H7 (cell line): ENCODE measurements around the gene ALG9. TPM values are rescaled to one million over a fixed set of nuclear protein-coding genes. Genes with fewer than 3 reads are reported as not detected.
A peak's percentile ranks its signal among the peaks of the same experiment; 100 is the strongest.
"Not testable (repeated sequence)": the region's sequence is repeated elsewhere in the genome, so short reads cannot be mapped to it uniquely, and the experiment has no call there.

ENCODE experiments used
- DNase-seq: peaks from one replicate; pipeline ENCODE4 v3.0.0; 2012
- H3K27me3 ChIP-seq: 2 replicates; pipeline ENCODE4 v1.6.0; 2011; ENCODE audit warnings: mild to moderate bottlenecking, low read length; ENCODE audit not compliant: control insufficient read depth, insufficient read depth
- H3K36me3 ChIP-seq: replicated peaks from 2 replicates; pipeline ENCODE4 v1.5.1; 2011; ENCODE audit warnings: low read length; ENCODE audit not compliant: control insufficient read depth, insufficient read depth
- H3K4me3 ChIP-seq: 2 replicates; pipeline ENCODE4 v1.5.1; 2011; ENCODE audit warnings: low read depth, mild to moderate bottlenecking, control low read depth, low read length, moderate library complexity; ENCODE audit not compliant: insufficient read depth
- total RNA-seq: library from RNA; depleted of rRNA; stranded (reverse); fragments of >200 nt; shearing (Covaris generic); gene quantifications from 2 replicates; pipeline ENCODE4 v1.2.3, GENCODE V29; 2014

ALG9 gene
- total RNA-seq, 1 experiment from 2014 or later = 17.4 TPM

DNA sequence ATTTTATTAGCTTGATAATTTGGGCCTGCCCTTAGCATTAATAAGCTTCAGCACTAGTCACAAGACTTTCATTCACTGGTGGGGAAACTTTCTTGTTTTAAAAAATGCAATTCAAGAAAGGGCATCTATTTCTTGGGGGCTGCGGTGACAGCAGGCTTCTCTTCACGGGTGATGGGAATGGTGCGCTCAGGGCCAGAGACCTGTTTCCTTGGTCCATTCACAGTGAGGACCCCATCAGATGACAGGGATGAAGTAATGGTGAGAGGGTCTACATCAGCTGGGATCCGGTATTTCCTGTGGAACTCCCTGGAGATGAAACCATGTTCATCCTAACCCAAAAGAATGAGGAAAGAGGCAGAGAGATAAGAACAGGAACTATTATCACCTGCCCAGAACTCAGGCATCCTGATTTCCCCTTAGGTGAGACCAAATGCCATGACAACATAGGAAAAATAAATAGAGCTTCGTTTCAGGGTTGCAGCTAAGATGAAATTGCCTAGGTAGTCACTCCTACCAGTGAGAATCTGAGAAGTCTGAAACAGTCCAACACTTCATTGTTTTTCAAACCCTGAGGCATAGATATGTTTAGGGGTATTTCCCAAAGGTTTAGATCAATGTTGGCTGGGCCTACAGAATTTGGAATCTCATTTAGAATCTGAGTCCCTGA, 37.4 kb upstream of the ALG9 start:
- no peaks in the 10 kb centered on the region; the same call in 1 of the 2 replicates for H3K27me3 ChIP-seq
- no peak overlapping the region for H3K4me3 ChIP-seq
- H3K36me3 ChIP-seq = no peaks in the 10 kb centered on the region
- DNase-seq = no peak

DNA sequence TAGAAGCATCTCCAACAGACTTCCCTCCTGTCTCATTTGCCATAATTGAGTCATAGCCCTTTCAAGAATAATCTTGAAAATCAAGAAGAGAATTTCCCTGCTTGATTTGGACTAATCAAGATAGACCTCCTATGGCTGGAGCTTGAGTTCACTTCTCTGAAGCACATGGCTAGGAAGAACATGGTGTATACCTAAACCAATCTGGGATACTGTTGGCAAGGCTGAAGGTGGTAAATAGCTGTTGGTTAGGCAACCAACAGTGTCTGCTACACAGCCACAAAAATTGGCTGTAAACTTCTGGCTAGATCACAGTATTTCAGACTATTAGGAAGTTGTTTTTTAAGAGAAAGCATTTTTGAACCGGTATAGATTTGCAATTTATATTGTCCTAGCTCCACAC, 35.3 kb upstream of the ALG9 start:
- H3K36me3 ChIP-seq = no peaks in the 10 kb centered on the region
- DNase-seq = no peak
- H3K27me3 ChIP-seq = no peaks in the 10 kb centered on the region; the same call in 1 of the 2 replicates

DNA sequence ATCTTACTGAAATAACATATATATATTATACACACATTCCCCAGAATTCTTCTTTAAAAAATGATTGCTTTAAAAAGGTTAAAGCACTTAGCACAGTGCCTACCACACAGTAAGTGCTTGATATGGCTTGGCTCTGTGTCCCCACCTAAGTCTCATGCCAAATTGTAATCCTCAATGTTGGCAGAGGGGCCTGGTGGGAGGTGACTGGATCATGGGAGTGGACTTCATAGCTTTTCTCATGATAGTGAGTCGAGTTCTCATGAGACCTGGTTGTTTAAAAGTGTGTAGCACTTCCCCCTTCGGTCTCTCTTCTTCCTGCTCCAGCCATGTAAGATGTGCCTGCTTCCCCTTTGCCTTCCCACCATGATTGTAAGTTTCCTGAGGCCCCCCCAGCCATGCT, 34.0 kb upstream of the ALG9 start:
- no peaks in the 10 kb centered on the region for H3K36me3 ChIP-seq
- H3K27me3 ChIP-seq = no peaks in the 10 kb centered on the region
- DNase-seq = no peak
- H3K4me3 ChIP-seq = no peak overlapping the region

More for the DNA sequence above, 35.3 kb upstream of the ALG9 start:
- no peak overlapping the region for H3K4me3 ChIP-seq

DNA sequence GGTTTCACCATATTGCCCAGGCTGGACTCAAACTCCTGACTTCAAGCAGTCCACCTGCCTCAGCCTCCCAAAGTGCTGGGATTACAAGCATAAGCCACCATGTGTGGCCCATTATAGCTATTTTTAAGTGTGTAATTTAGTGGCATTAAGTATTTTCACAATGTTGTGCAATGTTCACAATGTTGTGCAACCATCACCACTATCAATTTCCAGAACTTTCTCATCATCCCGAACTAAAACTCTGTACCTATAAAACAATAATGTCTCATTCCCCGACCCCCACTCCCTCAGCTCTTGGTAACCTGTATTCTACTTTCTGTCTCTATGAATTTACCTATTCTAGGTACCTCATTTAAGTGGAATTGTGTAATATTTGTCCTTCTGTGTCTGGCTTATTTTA, 15.5 kb upstream of the ALG9 start:
- H3K36me3 ChIP-seq = no peaks in the 10 kb centered on the region
- H3K27me3 ChIP-seq = no peaks in the 10 kb centered on the region
- no peak for DNase-seq
- no peak overlapping the region for H3K4me3 ChIP-seq

DNA sequence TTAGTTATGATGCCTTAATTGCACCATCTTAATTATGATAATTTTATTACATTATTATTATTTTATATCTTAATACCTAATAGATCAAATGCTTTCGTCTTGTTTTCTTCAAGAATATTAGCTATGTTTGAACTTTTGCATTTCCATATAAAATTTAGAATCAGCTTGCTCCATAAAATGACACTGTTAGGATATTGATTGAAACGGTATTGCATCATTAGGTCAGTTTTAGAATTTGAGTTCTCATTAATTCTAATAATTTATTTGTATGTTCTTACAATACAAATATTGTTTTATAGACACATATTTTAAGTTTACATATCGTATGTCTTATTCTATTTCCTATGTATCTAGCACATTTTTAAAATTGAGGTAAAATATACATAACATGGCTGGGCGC, 14.7 kb upstream of the ALG9 start:
- Histone ChIP-seq H3K27me3 (no peaks in the 10 kb centered on the region), H3K36me3 (no peaks in the 10 kb centered on the region), H3K4me3 (no peak overlapping the region)
- DNase-seq = no peak

DNA sequence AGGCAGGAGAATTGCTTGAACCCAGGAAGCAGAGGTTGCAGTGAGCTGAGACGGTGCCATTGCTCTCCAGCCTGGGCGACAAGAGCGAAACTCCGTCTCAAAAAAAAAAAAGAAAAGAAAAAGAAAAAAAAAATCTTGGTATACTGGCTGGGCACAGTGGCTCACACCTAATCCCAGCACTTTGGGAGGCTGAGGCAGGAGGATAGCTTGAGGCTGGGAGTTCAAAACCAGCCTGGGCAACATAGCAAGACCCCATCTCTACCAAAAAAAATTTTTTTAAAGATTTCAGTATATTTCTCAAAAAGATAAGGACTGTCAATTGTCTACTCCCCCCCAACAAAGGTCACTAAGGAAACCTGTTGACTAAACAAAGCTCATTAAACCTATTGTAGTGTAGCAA, 13.7 kb upstream of the ALG9 start:
- H3K27me3 ChIP-seq, H3K36me3 ChIP-seq, DNase-seq, H3K4me3 ChIP-seq: not testable (repeated sequence)

DNA sequence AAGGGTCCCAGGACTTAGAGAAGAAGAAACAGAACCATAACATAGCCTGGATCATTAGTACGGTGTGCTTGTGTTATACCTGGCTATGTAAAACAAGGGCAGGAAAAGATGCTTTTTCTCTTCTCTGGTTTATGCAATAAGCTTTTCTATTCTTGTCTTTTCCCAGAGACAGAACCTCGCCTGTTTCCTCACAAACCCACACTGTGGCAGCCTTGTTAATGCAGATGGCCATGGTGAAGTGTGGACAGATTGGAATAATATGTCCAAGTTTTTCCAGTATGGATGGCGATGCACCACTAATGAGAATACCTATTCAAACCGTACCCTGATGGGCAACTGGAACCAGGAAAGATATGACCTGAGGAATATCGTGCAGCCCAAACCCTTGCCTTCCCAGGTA, 10.8 kb upstream of the ALG9 start:
- no peak for DNase-seq
- no peaks in the 10 kb centered on the region for H3K36me3 ChIP-seq
- no peak overlapping the region for H3K4me3 ChIP-seq
- H3K27me3 ChIP-seq = no peaks in the 10 kb centered on the region

DNA sequence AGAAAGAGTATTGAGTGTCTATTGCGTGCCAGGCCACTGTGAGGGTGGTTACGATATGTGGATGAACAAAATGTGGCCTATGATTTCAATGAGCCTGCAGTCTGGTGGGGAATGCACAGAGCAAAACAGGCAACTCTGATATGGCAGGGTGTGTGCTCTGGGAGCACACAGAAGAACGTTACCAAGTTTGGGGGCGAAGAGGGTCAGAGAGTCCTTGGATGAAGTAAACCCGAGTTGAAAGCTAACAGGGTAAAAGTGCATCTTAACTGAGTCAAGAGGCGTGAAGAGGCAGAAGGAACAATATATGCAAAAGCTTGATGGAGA, 8.2 kb upstream of the ALG9 start:
- H3K36me3 ChIP-seq = no peaks in the 10 kb centered on the region
- peak overlapping the region; percentile 66 for H3K4me3 ChIP-seq
- no peak for DNase-seq
- no peaks in the 10 kb centered on the region for H3K27me3 ChIP-seq

DNA sequence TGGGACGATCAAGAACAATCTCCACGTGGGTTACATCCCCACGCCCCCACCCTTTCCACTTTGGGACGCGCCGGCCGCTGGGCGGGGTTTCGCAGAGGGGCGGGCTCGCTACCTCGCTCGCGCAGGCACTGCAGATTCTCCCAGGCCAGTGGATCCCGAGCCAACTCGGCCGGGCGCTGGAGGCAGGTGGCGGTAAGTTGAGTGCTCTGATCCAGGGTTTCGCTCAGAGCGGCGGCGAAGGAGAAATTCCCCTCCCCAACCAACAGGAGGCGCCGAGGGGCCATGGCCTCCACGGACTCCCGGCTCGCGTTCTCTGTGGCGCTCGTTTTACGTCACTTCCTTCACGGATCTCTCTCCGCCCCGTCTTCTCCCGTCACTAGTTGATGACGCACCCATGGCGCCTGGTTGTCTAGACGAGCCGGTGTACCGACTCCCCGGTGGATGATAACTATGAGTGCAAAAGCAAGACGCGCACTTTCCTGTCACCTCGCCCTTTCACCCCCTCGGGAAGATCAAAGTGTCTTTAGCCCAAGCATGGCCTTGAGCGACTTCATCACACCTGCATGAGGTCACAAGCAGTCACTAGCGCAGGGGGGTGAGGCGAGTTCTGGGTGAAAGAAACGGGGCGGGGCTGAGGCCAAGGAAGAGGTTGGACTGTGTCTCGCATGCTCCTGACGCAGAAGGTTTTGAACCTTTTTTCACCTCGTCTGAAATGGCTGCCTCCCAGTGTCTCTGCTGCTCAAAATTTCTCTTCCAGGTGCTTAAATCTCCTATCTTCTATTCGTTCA, 7.7 kb upstream of the ALG9 start, which contains the start of the genes CFAP68 and FDXACB1:
Gene CFAP68 (plus strand): TSS at position 693 of the 788 bp plus-strand sequence. CDS start 20 bp downstream, at position 713.
Gene FDXACB1 (minus strand): TSS at position 317 of the 788 bp plus-strand sequence. CDS start 33 bp downstream, at position 284.
- Histone ChIP-seq H3K4me3 (peak within 1 kb of the TSS; percentile 66), H3K27me3 (no peaks in the 10 kb centered on the region), H3K36me3 (no peaks in the 10 kb centered on the region)
- peak; percentile 94 for DNase-seq

DNA sequence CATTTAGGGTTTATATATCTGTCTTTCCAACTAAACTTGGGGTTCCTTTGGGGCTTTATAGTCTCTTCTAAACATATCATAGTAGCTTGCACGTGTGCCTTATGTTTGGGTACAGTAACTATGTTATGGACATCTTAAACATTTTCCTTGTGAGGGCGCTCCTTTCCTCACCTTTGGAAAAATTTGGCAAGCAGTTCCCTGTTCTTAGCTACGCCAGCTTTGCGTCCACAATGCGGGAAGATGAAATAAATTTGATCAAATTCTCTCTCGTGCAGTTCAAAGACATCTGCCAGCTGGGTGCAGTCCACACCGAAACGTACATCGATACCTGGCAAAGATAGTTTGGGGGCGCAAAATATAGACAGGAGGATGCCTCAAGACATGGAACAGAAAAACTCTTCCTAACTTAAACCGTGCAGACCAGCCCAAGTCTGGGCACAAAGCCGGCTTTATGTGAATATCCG, 7.0 kb upstream of the ALG9 start:
- no peak for DNase-seq
- H3K27me3 ChIP-seq = no peaks in the 10 kb centered on the region
- H3K4me3 ChIP-seq = peak overlapping the region; percentile 66
- no peaks in the 10 kb centered on the region for H3K36me3 ChIP-seq

DNA sequence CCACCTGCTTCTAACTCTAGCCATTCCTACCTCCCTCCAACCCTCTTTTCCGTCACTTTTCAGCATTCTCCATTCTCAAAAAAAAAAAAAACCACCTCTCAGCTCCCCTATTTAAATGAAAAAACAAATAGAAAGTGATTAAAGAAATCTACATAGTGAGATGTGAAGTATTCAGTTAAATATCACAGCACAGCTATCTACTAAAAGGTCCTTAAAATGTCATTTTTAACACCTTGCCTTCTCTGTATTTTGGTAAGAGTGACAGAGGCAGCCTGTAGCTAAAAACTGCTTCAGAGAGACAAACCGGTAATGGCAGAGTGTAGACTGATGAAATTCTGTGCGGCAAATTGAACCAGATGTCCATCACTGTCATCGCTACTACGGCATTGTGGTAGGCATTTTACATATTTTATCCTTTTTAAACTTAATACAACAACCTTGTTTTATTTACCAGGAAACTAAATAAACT, 346 bp upstream of the ALG9 start:
- H3K27me3 ChIP-seq = no peaks in the 10 kb centered on the region
- H3K4me3 ChIP-seq = peak overlapping the region; percentile 74
- H3K36me3 ChIP-seq = no peaks in the 10 kb centered on the region; the same call in 1 of the 2 replicates
- peak; percentile 14 for DNase-seq

DNA sequence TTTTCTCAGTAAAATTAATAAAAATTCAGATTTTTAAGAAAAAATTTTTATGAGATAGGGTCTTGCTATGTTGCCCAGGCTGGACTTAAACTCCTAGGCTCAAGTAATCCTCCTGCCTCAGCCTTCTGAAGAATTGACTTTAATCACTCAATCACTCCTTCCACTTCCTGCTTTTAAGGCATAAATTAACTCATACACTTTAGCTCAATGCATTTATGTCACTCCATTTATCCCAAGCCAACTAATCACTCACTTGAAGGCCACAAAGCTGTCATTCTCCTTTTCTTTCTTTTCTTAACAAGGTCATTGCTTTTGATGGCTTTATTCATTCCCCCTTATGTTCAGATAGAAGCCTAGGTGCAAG, 877 bp downstream of the ALG9 start:
- Histone ChIP-seq H3K4me3 (peak overlapping the region; percentile 74), H3K36me3 (peaks cover 3% of the 10 kb centered on the region), H3K27me3 (no peaks in the 10 kb centered on the region)
- no peak for DNase-seq

DNA sequence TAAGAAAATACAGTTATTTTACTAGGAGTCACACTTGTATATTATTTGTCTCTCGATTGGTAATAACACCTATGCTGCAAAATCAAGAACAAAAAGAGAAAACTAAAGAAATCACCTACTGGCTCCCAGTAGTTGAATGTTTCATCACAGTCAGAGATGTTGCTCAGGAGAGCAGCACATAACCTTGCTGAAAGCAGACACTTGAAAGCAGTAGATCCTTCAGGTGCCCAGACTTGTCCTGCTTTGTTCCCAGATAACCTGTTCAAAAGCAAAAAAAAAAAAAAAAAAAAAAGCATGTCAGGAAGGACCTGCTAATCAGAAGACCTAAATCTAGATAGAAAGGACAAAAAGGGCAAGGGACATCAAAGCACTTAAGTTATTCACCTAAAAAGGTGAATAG, 1.3 kb downstream of the ALG9 start:
- Histone ChIP-seq H3K4me3 (no peak overlapping the region), H3K36me3 (peaks cover 3% of the 10 kb centered on the region), H3K27me3 (no peaks in the 10 kb centered on the region)
- DNase-seq = no peak

DNA sequence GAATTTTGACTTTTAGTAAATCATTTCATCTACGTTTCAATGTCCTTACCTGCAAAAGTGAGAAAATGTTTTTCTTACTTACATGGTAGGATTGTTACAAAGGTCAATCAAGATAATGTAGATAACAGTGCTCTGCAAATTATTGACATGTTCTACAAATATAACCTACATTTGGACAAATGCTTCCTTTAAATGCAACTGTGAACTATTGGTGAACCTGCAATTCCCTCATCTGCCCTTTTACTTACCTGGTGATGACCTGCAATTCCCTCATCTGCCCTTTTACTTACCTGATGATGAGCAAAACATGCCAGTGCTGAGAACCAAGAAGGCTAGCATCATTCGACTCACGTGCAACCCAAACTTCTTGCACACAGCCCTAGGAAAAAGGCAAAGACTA, 11.1 kb downstream of the ALG9 start:
- Histone ChIP-seq H3K36me3 (no peaks in the 10 kb centered on the region), H3K27me3 (no peaks in the 10 kb centered on the region), H3K4me3 (no peak overlapping the region)
- DNase-seq = no peak

DNA sequence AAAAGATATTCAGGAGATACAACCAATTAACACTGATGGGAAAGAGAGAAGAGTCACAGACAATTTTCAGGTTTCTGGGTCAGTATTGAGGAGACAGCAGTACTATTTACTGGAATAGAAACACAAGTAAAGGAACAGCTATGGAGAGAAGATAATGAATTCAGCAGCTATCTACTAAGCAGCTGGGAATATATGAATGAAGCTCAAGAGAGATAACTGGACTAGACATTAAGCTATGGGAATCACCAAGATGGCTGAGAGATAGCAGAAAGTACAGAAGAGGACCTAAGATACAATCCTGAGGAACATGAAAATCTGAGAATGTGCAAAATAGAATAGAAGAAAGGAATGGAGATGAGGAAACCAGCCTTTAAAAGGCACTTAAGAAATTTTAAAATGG, 15.9 kb downstream of the ALG9 start:
- H3K4me3 ChIP-seq = no peak overlapping the region
- H3K27me3 ChIP-seq = no peaks in the 10 kb centered on the region
- H3K36me3 ChIP-seq = no peaks in the 10 kb centered on the region; the same call in 1 of the 2 replicates
- no peak for DNase-seq
